CD4-positive, alpha-beta T cell (primary cell): ENCODE data around the gene TMOD4. TPM values are rescaled to one million over a fixed set of nuclear protein-coding genes. Genes with fewer than 3 reads are reported as not detected.

Source experiments
- ATAC-seq: fragments of 200-7000 bp; cut with Tn5 transposase; one replicate; pipeline ENCODE4 v1.10.0; 2022; ENCODE audit warnings: mild to moderate bottlenecking; ENCODE audit not compliant: poor library complexity
- CTCF ChIA-PET: fragments of 350-600 bp; sonication (Branson Sonifier 250); formaldehyde crosslinking; loops from one replicate; lab custom pipeline; 2021; ENCODE audit warnings: antibody characterized with exemption, inconsistent platforms; lab: Charles Lee
- POLR2A ChIA-PET: fragments of 350-600 bp; sonication (Branson Sonifier 250); formaldehyde crosslinking; loops from one replicate; lab custom pipeline; 2021; ENCODE audit warnings: antibody characterized with exemption, inconsistent platforms; lab: Charles Lee
- DNase-seq, 14 experiments: peaks; one replicate each; pipeline ENCODE4 v3.0.0-alpha.2; 2013 to 2020; ENCODE audit warnings: mixed read lengths in 2 of 14
- H3K27ac ChIP-seq, 2 donors: one replicate each; pipeline versions ENCODE4 v1.5.1 to v1.7.0; 2013; ENCODE audit warnings: low read length in 2 of 2, low read depth in 1 of 2, mild to moderate bottlenecking in 1 of 2
- H3K27me3 ChIP-seq, 2 experiments: 1 replicate in 1 of 2; 2 replicates in 1 of 2; pipeline versions ENCODE4 v1.6.1 to v1.7.0; 2013; ENCODE audit warnings: low read length in 2 of 2, control low read depth in 1 of 2, mild to moderate bottlenecking in 1 of 2, moderate library complexity in 1 of 2; ENCODE audit not compliant: insufficient read depth in 2 of 2, control insufficient read depth in 1 of 2
- H3K36me3 ChIP-seq: one replicate; pipeline ENCODE4 v1.6.1; 2013; ENCODE audit warnings: low read length, control low read depth; ENCODE audit not compliant: insufficient read depth
- H3K4me1 ChIP-seq: one replicate; pipeline ENCODE4 v1.6.1; 2013; ENCODE audit warnings: low read length, control low read depth; ENCODE audit not compliant: insufficient read depth
- H3K4me3 ChIP-seq: one replicate; pipeline ENCODE4 v1.5.1; 2013; ENCODE audit warnings: mild to moderate bottlenecking, low read length, moderate library complexity
- H3K9me3 ChIP-seq, 2 experiments: 1 replicate in 1 of 2; 2 replicates in 1 of 2; pipeline versions ENCODE4 v1.6.1 to v1.7.0; 2013; ENCODE audit warnings: low read length in 2 of 2, mild to moderate bottlenecking in 2 of 2, control low read depth in 1 of 2, moderate library complexity in 1 of 2; ENCODE audit not compliant: control insufficient read depth in 1 of 2, insufficient read depth in 1 of 2
- H3K27ac Mint-ChIP-seq: one replicate; pipeline ENCODE4 v1.8.0; 2020; ENCODE audit warnings: mixed read lengths
- H3K27me3 Mint-ChIP-seq: one replicate; pipeline ENCODE4 v1.8.0; 2021; ENCODE audit warnings: mixed read lengths
- H3K36me3 Mint-ChIP-seq: one replicate; pipeline ENCODE4 v1.8.0; 2021; ENCODE audit warnings: low read depth, mixed read lengths
- H3K4me1 Mint-ChIP-seq: one replicate; pipeline ENCODE4 v1.8.0; 2021; ENCODE audit warnings: low read depth, mixed read lengths
- H3K4me3 Mint-ChIP-seq: one replicate; pipeline ENCODE4 v1.8.0; 2020; ENCODE audit warnings: mild to moderate bottlenecking, mixed read lengths
- H3K9me3 Mint-ChIP-seq: one replicate; pipeline ENCODE4 v1.8.0; 2020; ENCODE audit warnings: mixed read lengths
- intact Hi-C, 2 experiments: fragments of 100-400 bp; cut with DNase I in 1 of 2; cut with micrococcal nuclease in 1 of 2; formaldehyde crosslinking; loops; one replicate each; pipeline versions ENCODE4 v1.15.1 to v1.9.0; 2023 to 2025; cut with DNase I, micrococcal nuclease
- total RNA-seq, 174 experiments: library from RNA in 2 of 174; stranded (reverse) in 2 of 174; gene quantifications; one replicate each; pipeline ENCODE4 v1.2.3 and lab custom pipeline; 2021 to 2026
- TF ChIP-seq, protein P1 (sequence below): fragments of 200-600 bp; IDR thresholded peaks from one replicate; pipeline ENCODE4 v1.8.0; 2022; ENCODE audit warnings: antibody characterized with exemption, mild to moderate bottlenecking

The TMOD4 gene
- total RNA-seq, 2 experiments from 2014 or later: 1.6 TPM; not detected in 1

DNA sequence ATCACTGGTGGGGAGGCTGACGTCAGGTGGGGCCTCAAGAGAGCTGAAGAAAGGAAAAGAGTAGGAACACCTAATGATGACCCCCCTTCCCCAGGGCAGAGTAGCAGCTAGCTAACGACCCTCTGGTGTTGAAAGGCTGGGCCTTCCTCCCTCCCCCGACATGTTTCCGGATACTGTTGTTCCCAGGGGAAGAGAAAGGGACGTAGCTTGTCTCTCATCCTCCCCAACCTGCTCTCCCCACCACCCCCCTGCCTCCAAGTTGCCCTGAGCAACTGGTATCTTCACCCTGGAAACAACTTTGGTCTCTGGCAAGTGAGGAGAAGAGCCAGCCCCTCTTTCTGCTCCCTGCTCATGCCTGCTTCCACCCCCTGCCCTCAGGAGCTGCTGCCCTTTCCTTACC is 31.8 kb downstream of the TMOD4 start:
- Histone ChIP-seq H3K4me3 (no peak overlapping the region), H3K27me3 (no peaks in the 10 kb centered on the region), H3K4me1 (peaks cover 26% of the 10 kb centered on the region), H3K9me3 (no peaks in the 10 kb centered on the region), H3K36me3 (no peaks in the 10 kb centered on the region), H3K27ac (no peak overlapping the region)
- TF ChIP-seq, protein P1, sequence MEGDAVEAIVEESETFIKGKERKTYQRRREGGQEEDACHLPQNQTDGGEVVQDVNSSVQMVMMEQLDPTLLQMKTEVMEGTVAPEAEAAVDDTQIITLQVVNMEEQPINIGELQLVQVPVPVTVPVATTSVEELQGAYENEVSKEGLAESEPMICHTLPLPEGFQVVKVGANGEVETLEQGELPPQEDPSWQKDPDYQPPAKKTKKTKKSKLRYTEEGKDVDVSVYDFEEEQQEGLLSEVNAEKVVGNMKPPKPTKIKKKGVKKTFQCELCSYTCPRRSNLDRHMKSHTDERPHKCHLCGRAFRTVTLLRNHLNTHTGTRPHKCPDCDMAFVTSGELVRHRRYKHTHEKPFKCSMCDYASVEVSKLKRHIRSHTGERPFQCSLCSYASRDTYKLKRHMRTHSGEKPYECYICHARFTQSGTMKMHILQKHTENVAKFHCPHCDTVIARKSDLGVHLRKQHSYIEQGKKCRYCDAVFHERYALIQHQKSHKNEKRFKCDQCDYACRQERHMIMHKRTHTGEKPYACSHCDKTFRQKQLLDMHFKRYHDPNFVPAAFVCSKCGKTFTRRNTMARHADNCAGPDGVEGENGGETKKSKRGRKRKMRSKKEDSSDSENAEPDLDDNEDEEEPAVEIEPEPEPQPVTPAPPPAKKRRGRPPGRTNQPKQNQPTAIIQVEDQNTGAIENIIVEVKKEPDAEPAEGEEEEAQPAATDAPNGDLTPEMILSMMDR: no peak
- no peak overlapping the region for H3K4me3 Mint-ChIP-seq
- ChIA-PET POLR2A (interaction anchor here (1.6 to 5.4 kb wide), 2 partner anchors 12 to 14 kb away, joined by 6 to 26 read pairs; partner anchors contain the start of gene TNFAIP8L2), CTCF (interaction anchor here (1.1 kb wide), 1 partner anchor 12 kb away, joined by 3 read pairs; no protein-coding TSS in a partner anchor)
- H3K4me1 Mint-ChIP-seq: peaks cover 18% of the 10 kb centered on the region
- DNase-seq (no peak), ATAC-seq (no peak)
- no peak overlapping the region for H3K27ac Mint-ChIP-seq
- H3K27me3 Mint-ChIP-seq: no peaks in the 10 kb centered on the region
- H3K36me3 Mint-ChIP-seq: peaks cover 5% of the 10 kb centered on the region
- intact Hi-C loops: no loop called here
- no peaks in the 10 kb centered on the region for H3K9me3 Mint-ChIP-seq

DNA sequence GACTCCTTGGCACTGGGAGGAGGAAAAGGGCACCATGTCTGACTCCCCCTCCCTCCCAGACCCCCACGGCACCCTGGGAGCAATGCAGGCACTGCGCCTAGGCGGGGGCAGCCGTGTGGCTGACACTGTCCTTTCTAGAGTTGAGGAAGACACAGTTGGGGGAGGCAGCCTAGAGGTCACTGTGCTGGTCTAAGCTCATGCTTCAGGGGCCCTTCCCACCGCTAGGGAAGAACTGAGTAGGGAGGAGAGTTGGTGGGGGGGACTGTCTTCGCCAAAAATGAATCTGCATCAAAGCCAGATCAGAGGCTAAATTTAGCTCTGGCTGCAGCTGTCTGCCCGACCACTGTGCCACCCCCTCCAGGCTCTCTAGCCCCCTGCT is 32.7 kb downstream of the TMOD4 start:
- Mint-ChIP-seq H3K9me3 (no peaks in the 10 kb centered on the region), H3K4me1 (peaks cover 18% of the 10 kb centered on the region), H3K27me3 (no peaks in the 10 kb centered on the region), H3K36me3 (peaks cover 5% of the 10 kb centered on the region), H3K4me3 (no peak overlapping the region), H3K27ac (no peak overlapping the region)
- intact Hi-C loops: no loop called here
- no peaks in the 10 kb centered on the region for H3K27me3 ChIP-seq
- ATAC-seq (no peak), DNase-seq (no peak)
- H3K4me3 ChIP-seq: no peak overlapping the region
- H3K4me1 ChIP-seq: peaks cover 26% of the 10 kb centered on the region
- POLR2A ChIA-PET: interaction anchor here (1.6 kb wide), 1 partner anchor 11 kb away, joined by 6 read pairs; no protein-coding TSS in a partner anchor
- no peaks in the 10 kb centered on the region for H3K9me3 ChIP-seq
- H3K27ac ChIP-seq: no peak overlapping the region
- TF ChIP-seq, protein P1: no peak
- H3K36me3 ChIP-seq: no peaks in the 10 kb centered on the region
- CTCF ChIA-PET: no interaction called here

DNA sequence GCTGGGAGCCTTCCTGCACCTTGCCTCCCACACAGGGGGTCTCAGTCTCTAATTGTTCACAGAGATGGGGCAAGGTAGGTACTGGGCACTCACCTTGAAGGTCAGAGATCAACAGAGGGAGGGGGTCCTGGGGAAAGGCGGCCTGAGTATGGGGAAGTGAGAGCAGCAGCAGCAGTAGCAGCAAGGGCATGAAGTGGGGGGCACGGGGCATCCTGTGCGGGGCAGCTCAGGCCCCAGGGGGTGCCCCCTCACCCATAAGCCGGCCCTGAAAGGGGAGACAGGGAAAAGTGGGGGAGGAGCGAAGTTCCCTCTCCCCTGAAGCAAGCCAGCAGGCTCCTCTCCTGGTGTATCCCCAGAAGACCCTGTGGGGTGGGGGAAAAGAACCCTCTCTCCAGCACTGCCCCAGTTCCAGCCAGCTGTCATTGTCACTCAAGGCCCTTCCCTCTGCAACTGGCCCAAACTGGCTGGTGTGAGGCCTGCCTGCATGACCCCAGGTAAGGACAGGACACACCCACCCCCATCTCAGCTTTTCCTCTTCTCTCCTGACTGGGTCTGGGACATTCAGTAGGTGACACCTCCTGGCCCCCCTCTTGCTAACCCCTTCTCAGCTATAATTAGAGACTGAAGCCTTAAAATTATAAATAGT is 33.2 kb downstream of the TMOD4 start:
- H3K36me3 ChIP-seq: no peaks in the 10 kb centered on the region
- Mint-ChIP-seq H3K4me3 (no peak overlapping the region), H3K27me3 (no peaks in the 10 kb centered on the region), H3K4me1 (peaks cover 18% of the 10 kb centered on the region), H3K36me3 (peaks cover 5% of the 10 kb centered on the region), H3K27ac (no peak overlapping the region), H3K9me3 (no peaks in the 10 kb centered on the region)
- TF ChIP-seq, protein P1: no peak
- peaks cover 25% of the 10 kb centered on the region for H3K4me1 ChIP-seq
- intact Hi-C loops: no loop called here
- no peak overlapping the region for H3K27ac ChIP-seq
- POLR2A ChIA-PET: no interaction called here
- ATAC-seq: no peak
- DNase-seq: no peak
- no peak overlapping the region for H3K4me3 ChIP-seq
- H3K9me3 ChIP-seq: no peaks in the 10 kb centered on the region
- H3K27me3 ChIP-seq: no peaks in the 10 kb centered on the region
- CTCF ChIA-PET: interaction anchor here (1.4 kb wide), 1 partner anchor 11 kb away, joined by 3 read pairs; no protein-coding TSS in a partner anchor
